Prostate gland (tissue), 2 donors: ENCODE results near the gene TM4SF4. TPM values are rescaled to one million over a fixed set of nuclear protein-coding genes. Genes with fewer than 3 reads are reported as not detected.

ENCODE experiments used
- DNase-seq: peaks from one replicate; pipeline ENCODE4 v3.0.0-alpha.2; 2019; ENCODE audit warnings: low spot score
- H3K27ac ChIP-seq, 2 donors: fragments of 200-600 bp; sonication (generic); 2 replicates each; pipeline ENCODE4 v1.5.1; 2017 to 2019
- H3K27me3 ChIP-seq: fragments of 200-600 bp; sonication (generic); replicated peaks from 2 replicates; pipeline ENCODE4 v1.5.1; 2019; ENCODE audit not compliant: insufficient read depth
- H3K36me3 ChIP-seq, 2 donors: fragments of 200-600 bp; sonication (generic); 1 replicate in 1 of 2; 2 replicates in 1 of 2; pipeline versions ENCODE4 v1.5.1 to v1.8.1; 2017 to 2019
- H3K4me1 ChIP-seq: fragments of 200-600 bp; sonication (generic); replicated peaks from 2 replicates; pipeline ENCODE4 v1.5.1; 2019
- H3K4me3 ChIP-seq, 2 donors: fragments of 200-600 bp; sonication (generic); 2 replicates each; pipeline ENCODE4 v1.5.1; 2017 to 2019
- H3K9me3 ChIP-seq: fragments of 200-600 bp; sonication (generic); 2 replicates; pipeline ENCODE4 v1.5.1; 2017
- POLR2A ChIP-seq: fragments of 450-650 bp; IDR thresholded peaks from one replicate; pipeline ENCODE4 v1.6.1; 2016; ENCODE audit warnings: antibody characterized with exemption, mild to moderate bottlenecking
- POLR2AphosphoS5 ChIP-seq: sonication (generic); formaldehyde crosslinking; IDR thresholded peaks from one replicate; pipeline ENCODE4 v1.6.1; 2017; ENCODE audit warnings: antibody characterized with exemption
- WGBS: methylation state at CpG from one replicate; pipeline ENCODE4 v1.1.5; 2018; 5-methylcytosine and 5-hydroxymethylcytosine counted together
- intact Hi-C: fragments of 100-400 bp; cut with DNase I; formaldehyde crosslinking; loops from one replicate; pipeline ENCODE4 v1.14.2; 2022
- total RNA-seq, 2 donors: library from RNA; depleted of rRNA; stranded (reverse); fragments of >200 nt; gene quantifications; one replicate each; pipeline ENCODE4 v1.1.0, GENCODE V29; 2016
- TF ChIP-seq, protein P1 (sequence below), 4 experiments: fragments of 200-600 bp in 2 of 4; fragments of 450-650 bp in 2 of 4; sonication (generic) in 2 of 4; IDR thresholded peaks; 1 replicate in 3 of 4; 2 replicates in 1 of 4; pipeline ENCODE4 v1.5.1; 2016 to 2019; ENCODE audit warnings: antibody characterized with exemption in 4 of 4, mild to moderate bottlenecking in 2 of 4, moderate library complexity in 2 of 4

The TM4SF4 gene
- total RNA-seq, 2 donors from 2014 or later, result not detected

DNA sequence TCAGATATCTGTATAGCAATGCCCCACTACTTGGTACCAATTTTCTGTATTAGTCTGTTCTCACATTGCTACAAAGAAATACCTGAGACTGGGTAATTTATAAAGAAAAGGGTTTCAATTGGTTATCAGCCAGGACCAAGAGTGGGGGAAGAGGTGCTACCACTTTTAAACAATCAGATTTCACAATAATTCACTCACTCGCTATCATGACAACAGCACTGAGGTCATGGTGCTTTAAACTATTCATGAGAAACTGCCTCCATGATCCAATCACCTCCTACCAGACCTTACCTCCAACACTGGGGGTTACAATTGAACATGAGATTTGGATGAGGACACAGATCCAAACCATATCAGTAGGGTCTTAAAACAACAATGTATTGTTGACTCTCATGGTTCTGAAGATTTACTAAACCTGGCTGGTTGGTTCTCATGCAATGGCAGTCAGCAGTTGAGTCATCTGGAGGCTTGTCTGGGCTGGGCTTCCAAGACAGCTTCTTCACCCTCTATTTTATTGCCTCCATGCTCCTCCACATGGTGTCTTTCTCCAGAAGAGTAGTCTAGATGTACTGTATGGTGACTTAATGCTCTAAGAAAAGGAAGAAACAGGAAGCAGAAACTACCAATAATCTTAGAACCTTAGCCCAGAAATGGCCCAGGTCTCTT, 21.2 kb upstream of the TM4SF4 start:
- no peaks in the 10 kb centered on the region for H3K9me3 ChIP-seq
- H3K27me3 ChIP-seq, result no peaks in the 10 kb centered on the region
- DNase-seq, result no peak
- intact Hi-C loops, result no loop called here
- TF ChIP-seq POLR2A (no peak), POLR2AphosphoS5 (no peak)
- TF ChIP-seq, protein P1, sequence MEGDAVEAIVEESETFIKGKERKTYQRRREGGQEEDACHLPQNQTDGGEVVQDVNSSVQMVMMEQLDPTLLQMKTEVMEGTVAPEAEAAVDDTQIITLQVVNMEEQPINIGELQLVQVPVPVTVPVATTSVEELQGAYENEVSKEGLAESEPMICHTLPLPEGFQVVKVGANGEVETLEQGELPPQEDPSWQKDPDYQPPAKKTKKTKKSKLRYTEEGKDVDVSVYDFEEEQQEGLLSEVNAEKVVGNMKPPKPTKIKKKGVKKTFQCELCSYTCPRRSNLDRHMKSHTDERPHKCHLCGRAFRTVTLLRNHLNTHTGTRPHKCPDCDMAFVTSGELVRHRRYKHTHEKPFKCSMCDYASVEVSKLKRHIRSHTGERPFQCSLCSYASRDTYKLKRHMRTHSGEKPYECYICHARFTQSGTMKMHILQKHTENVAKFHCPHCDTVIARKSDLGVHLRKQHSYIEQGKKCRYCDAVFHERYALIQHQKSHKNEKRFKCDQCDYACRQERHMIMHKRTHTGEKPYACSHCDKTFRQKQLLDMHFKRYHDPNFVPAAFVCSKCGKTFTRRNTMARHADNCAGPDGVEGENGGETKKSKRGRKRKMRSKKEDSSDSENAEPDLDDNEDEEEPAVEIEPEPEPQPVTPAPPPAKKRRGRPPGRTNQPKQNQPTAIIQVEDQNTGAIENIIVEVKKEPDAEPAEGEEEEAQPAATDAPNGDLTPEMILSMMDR (IDR thresholded peaks at IDR 0.05), result no peak
- H3K36me3 ChIP-seq, result no peaks in the 10 kb centered on the region
- 89% methylated on average over 1 of the region's 1 CpG for WGBS
- no peak overlapping the region for H3K27ac ChIP-seq
- H3K4me3 ChIP-seq, result no peak overlapping the region
- H3K4me1 ChIP-seq, result no peaks in the 10 kb centered on the region

DNA sequence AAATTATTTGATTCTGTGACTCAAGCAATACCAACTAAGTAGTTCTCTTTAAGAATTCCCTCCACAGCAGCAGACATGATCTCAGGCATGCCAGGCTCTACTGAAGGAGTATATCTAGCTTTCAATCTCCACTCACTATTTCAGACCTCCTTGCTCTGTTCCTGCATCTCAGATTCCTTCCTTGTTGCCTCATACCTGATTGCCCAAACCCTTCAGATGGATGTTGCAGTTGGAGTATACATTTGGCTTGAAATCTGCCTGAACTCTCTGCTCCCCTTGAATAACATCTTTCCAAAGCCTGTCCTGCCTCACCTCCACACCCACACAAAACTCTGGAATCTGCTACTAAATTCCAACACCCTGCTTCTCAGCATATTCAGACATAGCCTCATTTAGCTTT, 19.8 kb upstream of the TM4SF4 start:
- Histone ChIP-seq H3K27me3 (no peaks in the 10 kb centered on the region), H3K36me3 (no peaks in the 10 kb centered on the region), H3K4me1 (no peaks in the 10 kb centered on the region), H3K4me3 (no peak overlapping the region), H3K27ac (no peak overlapping the region), H3K9me3 (no peaks in the 10 kb centered on the region)
- intact Hi-C loops, result no loop called here
- no peak for DNase-seq
- TF ChIP-seq POLR2AphosphoS5 (no peak), POLR2A (no peak)
- TF ChIP-seq, protein P1 (IDR thresholded peaks at IDR 0.05), result no peak

DNA sequence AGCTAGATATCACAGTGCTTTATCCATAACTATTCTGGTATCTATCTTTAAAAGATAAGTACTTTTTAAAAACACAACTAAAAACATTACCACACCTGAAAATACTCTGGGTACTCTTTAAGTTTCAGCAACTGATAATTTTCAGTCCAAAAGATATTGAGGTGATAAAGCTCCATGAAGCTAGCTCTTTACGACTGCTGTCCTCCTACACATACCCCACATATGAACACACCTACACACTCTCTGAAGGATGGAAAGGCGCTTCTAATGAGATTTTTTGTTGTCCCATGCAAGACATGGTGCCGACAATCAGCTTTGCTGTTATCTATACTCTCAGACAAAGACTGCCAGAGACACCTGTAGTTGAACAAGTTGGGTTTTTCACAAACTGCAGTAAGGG, 19.1 kb upstream of the TM4SF4 start:
- 82% methylated on average over 3 of the region's 3 CpGs for WGBS
- no peaks in the 10 kb centered on the region for H3K36me3 ChIP-seq
- no peak overlapping the region for H3K4me3 ChIP-seq
- H3K27ac ChIP-seq, result no peak overlapping the region
- TF ChIP-seq POLR2AphosphoS5 (no peak), POLR2A (no peak)
- TF ChIP-seq, protein P1 (IDR thresholded peaks at IDR 0.05), result no peak
- H3K9me3 ChIP-seq, result no peaks in the 10 kb centered on the region
- no peak for DNase-seq
- no peaks in the 10 kb centered on the region for H3K4me1 ChIP-seq
- intact Hi-C loops, result no loop called here
- H3K27me3 ChIP-seq, result no peaks in the 10 kb centered on the region

DNA sequence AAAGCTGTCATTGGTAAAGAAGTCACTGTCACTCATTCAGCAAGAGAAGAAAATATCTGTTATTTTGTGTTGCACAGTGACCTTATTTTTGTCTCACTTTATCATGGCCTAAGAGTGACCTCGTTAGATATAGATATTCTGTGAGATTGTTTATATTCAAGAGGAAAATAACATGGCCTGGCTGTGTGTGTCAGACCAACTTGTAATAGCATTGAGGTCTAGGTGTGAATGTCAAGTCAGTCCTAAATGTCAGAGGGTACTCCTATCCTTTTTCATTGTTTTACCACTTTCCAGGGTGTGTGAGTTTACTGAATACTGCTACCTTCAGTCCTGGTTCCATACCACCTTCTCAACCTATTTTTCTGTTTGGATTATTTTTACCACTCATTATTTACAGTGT, 18.5 kb upstream of the TM4SF4 start:
- no peak for TF ChIP-seq POLR2A
- TF ChIP-seq, protein P1 (IDR thresholded peaks at IDR 0.05), result no peak
- TF ChIP-seq POLR2AphosphoS5, result no peak

DNA sequence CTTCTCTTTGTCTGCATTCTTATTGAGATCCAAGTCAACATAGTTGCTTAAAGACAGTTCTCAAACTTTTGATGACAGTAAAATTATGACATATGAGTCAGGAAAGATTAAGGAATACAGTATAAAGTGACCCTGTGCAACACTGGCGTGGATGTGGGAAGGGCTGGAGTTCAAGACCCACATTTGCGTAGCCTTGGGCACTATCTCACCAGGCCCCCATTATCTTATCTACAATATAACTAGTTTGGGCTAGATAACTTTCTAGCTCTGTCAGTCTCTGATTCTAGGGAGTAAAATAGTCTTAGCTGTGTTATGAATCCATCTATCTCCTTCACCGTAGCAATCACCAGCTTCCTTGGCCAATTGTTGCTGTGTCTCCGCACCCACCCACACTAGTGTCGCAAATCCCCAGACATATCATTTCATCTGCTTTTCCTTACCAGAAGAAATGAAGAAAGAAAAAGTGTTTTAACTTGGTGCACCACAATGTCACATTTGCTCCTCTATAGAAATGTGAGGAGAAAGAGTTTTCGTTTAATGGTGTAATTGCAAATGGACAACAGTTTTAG, 14.9 kb upstream of the TM4SF4 start:
- intact Hi-C loops, result no loop called here
- Histone ChIP-seq H3K36me3 (no peaks in the 10 kb centered on the region), H3K9me3 (no peaks in the 10 kb centered on the region), H3K4me3 (no peak overlapping the region), H3K27ac (no peak overlapping the region), H3K27me3 (no peaks in the 10 kb centered on the region), H3K4me1 (no peaks in the 10 kb centered on the region)
- DNase-seq, result no peak
- 93% methylated on average over 6 of the region's 6 CpGs for WGBS
- TF ChIP-seq, protein P1 (IDR thresholded peaks at IDR 0.05), result no peak
- TF ChIP-seq POLR2A, result no peak
- TF ChIP-seq POLR2AphosphoS5, result no peak

More for the DNA sequence above, 18.5 kb upstream of the TM4SF4 start:
- DNase-seq, result no peak
- H3K9me3 ChIP-seq, result no peaks in the 10 kb centered on the region
- H3K27me3 ChIP-seq, result no peaks in the 10 kb centered on the region
- no peaks in the 10 kb centered on the region for H3K36me3 ChIP-seq
- no peaks in the 10 kb centered on the region for H3K4me1 ChIP-seq
- 94% methylated on average over 1 of the region's 1 CpG for WGBS
- H3K27ac ChIP-seq, result no peak overlapping the region
- no peak overlapping the region for H3K4me3 ChIP-seq
- intact Hi-C loops, result no loop called here
